Posterior vena cava (tissue), 2 donors: Measurements from ENCODE around the gene PRDX2. TPM values are rescaled to one million over a fixed set of nuclear protein-coding genes. Genes with fewer than 3 reads are reported as not detected.

Experiments
- DNase-seq: peaks from one replicate; pipeline ENCODE4 v3.0.0-alpha.2; 2020; ENCODE audit warnings: low spot score
- intact Hi-C, 2 donors: fragments of 100-400 bp; cut with DNase I; formaldehyde crosslinking; loops; one replicate each; pipeline versions ENCODE4 v1.14.1 to v1.14.2; 2022 to 2023
- total RNA-seq, 2 donors: library from RNA; stranded (reverse); fragmentation: NEBNext Ultra II Directional; extraction: Animal tissue kit (Norgen Biotek cat#: 25700); gene quantifications; one replicate each; pipeline ENCODE4 v1.2.1, GENCODE V29; 2021
- donor health status: DM: yes; HTN: yes; CAD: no.
- donor health status: DM: yes; HTN: yes; CAD: no.

Gene PRDX2
- total RNA-seq, 2 donors from 2014 or later, result 126 to 130 TPM

- peak; percentile 93 for DNase-seq
- intact Hi-C loops, result loop anchor here (2.0 to 5.0 kb wide), 2 partner anchors 20 to 34 kb away; no protein-coding TSS in a partner anchor
These were observed 5.2 kb downstream of the PRDX2 start for GRCh38 chr19:12796146-12797071.

DNA sequence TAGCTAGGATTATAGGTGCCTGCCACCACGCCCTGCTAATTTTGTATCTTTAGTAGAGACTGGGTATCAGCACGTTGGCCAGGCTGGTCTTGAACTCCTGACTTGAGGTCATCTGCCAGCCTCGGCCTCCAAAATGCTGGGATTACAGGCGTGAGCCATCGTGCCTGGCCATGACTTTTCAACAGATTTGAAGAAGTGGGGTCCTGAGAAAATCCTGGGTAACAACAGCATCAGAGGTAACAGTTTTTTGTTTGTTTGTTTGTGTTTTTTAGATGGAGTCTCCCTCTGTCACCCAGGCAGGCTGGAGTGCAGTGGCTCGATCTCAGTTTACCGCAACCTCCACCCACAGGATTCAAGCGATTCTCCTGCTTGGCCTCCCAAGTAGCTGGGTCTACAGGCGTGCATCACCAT, 6.6 kb downstream of the PRDX2 start:
- intact Hi-C loops, result loop anchor here in 1 of 2 donors (2.0 to 5.0 kb wide), 3 partner anchors 16 to 227 kb away; no protein-coding TSS in a partner anchor

GRCh38 chr19:12794196-12794941, 7.2 kb downstream of the PRDX2 start:
- intact Hi-C loops, result loop anchor here in 1 of 2 donors (2.0 to 5.0 kb wide), 2 partner anchors 16 to 228 kb away; no protein-coding TSS in a partner anchor
- no peak for DNase-seq

More for the DNA sequence above, 6.6 kb downstream of the PRDX2 start:
- no peak for DNase-seq

- DNase-seq, result peak; percentile 98
- intact Hi-C loops, result loop anchor here in 1 of 2 donors (2.0 to 5.0 kb wide), 2 partner anchors 15 to 229 kb away; no protein-coding TSS in a partner anchor
These were observed 8.1 kb downstream of the PRDX2 start for GRCh38 chr19:12793290-12794195.

- no peak for DNase-seq
- intact Hi-C loops, result loop anchor here in 1 of 2 donors (5.0 kb wide), 1 partner anchor 229 kb away; no protein-coding TSS in a partner anchor
These were observed 8.7 kb downstream of the PRDX2 start for GRCh38 chr19:12792853-12793289.

DNA sequence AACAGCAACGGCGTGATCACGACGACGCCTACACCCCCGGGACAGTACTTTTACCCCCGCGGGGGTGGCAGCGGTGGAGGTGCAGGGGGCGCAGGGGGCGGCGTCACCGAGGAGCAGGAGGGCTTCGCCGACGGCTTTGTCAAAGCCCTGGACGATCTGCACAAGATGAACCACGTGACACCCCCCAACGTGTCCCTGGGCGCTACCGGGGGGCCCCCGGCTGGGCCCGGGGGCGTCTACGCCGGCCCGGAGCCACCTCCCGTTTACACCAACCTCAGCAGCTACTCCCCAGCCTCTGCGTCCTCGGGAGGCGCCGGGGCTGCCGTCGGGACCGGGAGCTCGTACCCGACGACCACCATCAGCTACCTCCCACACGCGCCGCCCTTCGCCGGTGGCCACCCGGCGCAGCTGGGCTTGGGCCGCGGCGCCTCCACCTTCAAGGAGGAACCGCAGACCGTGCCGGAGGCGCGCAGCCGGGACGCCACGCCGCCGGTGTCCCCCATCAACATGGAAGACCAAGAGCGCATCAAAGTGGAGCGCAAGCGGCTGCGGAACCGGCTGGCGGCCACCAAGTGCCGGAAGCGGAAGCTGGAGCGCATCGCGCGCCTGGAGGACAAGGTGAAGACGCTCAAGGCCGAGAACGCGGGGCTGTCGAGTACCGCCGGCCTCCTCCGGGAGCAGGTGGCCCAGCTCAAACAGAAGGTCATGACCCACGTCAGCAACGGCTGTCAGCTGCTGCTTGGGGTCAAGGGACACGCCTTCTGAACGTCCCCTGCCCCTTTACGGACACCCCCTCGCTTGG, 9.3 kb downstream of the PRDX2 start:
- intact Hi-C loops, result loop anchor here in 1 of 2 donors (5.0 kb wide), 1 partner anchor 230 kb away; no protein-coding TSS in a partner anchor
- DNase-seq, result peak; percentile 93

- DNase-seq, result peak; percentile 99
These were observed 10.1 kb downstream of the PRDX2 start, which contains the start of gene JUNB for GRCh38 chr19:12791345-12792050. Gene JUNB, plus strand, starts transcription at chr19:12791486. Its CDS starts 286 bp downstream, at chr19:12791772.

GRCh38 chr19:12790628-12791344, 10.8 kb downstream of the PRDX2 start:
- intact Hi-C loops, result loop anchor here in 1 of 2 donors (5.0 kb wide), 1 partner anchor 232 kb away; no protein-coding TSS in a partner anchor

More at GRCh38 chr19:12791345-12792050, 10.1 kb downstream of the PRDX2 start, which contains the start of gene JUNB:
- intact Hi-C loops, result loop anchor here in 1 of 2 donors (5.0 kb wide), 1 partner anchor 231 kb away; no protein-coding TSS in a partner anchor

DNA sequence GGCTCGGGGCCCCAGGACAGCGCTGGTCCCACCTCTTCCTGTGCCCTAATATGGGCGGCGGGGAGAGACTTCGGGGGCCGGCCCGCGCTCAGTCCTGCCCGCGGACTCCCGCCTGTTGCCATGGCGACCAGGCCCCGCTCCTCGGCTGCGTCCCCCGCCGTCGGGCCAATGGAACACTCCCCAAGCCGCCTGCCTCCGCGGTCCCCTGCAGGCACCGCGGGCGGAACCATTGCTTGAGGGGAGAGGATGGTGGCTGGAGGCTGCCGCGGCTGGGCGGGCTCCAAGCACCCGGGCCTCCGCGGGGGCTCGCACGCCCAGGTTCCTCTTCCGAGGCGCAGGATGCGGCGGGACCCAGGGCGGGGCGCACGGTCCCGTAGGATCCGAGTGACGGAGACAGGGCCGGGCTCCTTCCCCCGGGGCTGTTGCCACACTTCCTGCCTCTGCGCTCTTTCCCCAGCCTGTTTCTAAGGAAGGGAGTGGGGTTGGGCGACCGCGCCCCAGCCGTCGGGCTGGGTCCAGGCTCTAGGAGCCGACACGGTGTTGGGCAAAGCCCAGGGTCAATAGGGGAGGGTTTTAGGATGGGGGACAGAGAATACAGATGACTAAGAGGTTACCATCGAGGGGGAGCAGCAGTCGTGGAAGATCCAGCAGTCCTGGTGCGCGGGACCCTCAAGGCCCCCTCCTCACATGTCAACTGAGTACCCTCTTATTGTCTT, 11.5 kb downstream of the PRDX2 start:
- DNase-seq, result peak; percentile 100
- intact Hi-C loops, result loop anchor here in 1 of 2 donors (5.0 kb wide), 1 partner anchor 232 kb away; no protein-coding TSS in a partner anchor

More at GRCh38 chr19:12790628-12791344, 10.8 kb downstream of the PRDX2 start:
- no peak for DNase-seq

DNA sequence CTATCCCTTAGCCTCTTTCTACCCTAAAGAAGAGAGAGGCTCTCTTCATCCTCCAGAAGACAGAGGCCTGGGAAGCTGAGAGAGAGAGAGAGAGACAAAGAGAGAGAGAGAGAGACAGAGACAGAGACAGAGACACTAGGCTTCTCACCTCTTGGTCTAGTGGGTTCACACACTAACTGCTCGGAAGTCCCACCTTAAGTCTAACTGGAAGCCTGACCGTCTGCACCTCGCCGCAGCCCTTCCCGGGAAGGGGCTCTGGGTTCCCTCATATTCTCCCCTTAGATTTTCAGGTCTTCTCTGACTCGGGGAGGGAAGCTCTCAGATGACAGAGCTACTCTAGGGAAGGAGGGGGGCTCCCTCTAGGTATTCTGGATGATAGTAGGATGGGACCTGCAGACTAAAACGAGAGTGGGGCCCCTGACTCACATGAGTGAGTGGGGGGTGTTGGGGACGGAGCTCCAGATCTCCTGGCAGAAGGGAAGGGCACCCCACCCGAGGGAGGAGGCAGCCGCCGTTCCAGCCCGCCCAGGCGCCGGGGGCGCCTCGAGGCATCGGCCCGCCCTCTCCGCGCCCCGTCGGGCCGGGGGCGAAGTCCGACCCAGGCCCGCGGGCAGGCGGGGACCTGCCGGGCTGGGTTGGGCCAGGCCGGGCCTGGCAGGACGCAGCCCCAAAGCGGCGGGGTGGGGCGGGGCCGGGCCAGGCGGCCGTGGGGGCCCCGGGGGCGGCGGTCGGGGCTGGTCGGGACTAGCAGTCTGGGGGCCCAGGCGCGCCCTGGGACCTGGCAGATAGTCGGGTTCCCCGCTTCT, 12.3 kb downstream of the PRDX2 start:
- intact Hi-C loops, result no loop called here
- DNase-seq, result no peak

- intact Hi-C loops, result no loop called here
- peak; percentile 93 for DNase-seq
These were observed 12.9 kb downstream of the PRDX2 start for GRCh38 chr19:12788682-12789097.

DNA sequence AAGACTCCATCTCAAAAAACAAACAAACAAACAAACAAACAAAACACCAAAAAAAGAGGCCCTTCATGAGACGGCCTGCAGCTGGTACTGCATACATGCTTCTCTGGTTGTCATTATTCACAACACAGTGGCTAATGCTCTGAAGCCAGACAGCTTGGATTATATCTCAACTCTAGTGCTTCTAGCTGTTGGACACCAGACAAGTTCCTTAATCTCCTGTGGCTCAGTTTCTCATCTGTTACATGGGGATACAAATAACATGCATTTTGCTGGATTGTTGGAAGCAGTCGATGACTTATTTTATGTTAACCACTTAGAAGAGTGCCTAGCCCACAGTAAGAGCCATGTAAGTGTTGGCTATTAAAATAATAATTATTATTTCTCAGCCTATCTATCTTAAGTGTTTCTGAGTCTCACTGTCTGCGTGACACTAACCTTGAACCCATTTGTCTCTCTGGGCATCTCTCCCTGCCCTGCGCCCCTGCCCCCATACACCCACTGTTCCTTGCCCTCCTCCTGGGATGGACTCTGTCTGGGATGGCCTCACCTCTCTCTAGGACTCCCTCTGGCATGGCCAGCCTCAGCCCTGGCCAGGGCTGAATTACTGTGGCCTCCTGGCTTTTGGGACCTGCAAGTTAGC, 13.4 kb downstream of the PRDX2 start:
- intact Hi-C loops, result no loop called here

GRCh38 chr19:12787458-12787857, 14.1 kb downstream of the PRDX2 start:
- intact Hi-C loops, result no loop called here
- DNase-seq, result no peak

More for the DNA sequence above, 13.4 kb downstream of the PRDX2 start:
- DNase-seq, result no peak

DNA sequence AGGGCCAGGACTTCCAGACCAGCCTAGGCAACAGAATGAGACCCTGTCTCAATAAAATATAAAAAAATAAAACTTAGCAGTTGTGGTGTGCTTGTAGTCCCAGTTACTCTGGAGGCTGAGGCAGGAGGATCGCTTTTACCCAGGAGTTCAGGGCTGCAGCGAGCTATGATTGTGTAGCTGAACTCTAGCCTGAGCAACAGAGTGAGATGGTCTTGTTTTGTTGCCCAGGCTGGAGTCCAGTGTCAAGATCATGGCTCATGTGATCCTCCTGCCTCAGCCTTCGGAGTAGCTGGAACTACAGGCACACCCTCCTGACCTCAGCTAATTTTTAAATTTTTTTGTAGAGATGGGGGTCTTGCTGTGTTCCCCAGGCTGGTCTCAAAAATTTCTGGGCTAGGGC, 14.6 kb downstream of the PRDX2 start:
- no peak for DNase-seq
- intact Hi-C loops, result no loop called here
